A549 (cell line): ENCODE measurements around the gene ESR2. TPM values are rescaled to one million over a fixed set of nuclear protein-coding genes. Genes with fewer than 3 reads are reported as not detected.

Experiments
- ATAC-seq, 2 experiments: fragments of 200-7000 bp in 1 of 2; fragments of >200 bp in 1 of 2; cut with Nextera tagmentation in 1 of 2; cut with Tn5 transposase in 1 of 2; 3 replicates each; pipeline versions ENCODE4 v1.8.0 to v1.9.1; 2018 to 2020; ENCODE audit warnings: mild to moderate bottlenecking in 1 of 2, moderate library complexity in 1 of 2
- CTCF ChIA-PET: fragments of 300-600 bp; sonication (Branson Sonifier 250); formaldehyde crosslinking; extraction: SDS; loops from one replicate; lab custom pipeline; 2021; ENCODE audit warnings: antibody characterized with exemption, inconsistent platforms; lab: Yijun Ruan, JAX
- POLR2A ChIA-PET: fragments of 350-600 bp; formaldehyde crosslinking; extraction: SDS; loops from one replicate; lab custom pipeline; 2021; ENCODE audit warnings: antibody characterized with exemption, inconsistent platforms; lab: Yijun Ruan, JAX
- DNase-seq, 2 experiments: peaks; one replicate each; pipeline versions ENCODE4 v3.0.0 to v3.0.0-alpha.2; 2011 to 2016; ENCODE audit warnings: low read depth in 1 of 2, low spot score in 1 of 2
- FAIRE-seq: peaks from 2 replicates; lab custom pipeline; 2011; peaks lifted over from hg19 to GRCh38; lab: Jason Lieb, UNC
- H3K27ac ChIP-seq, 2 experiments: fragments of >200 bp; sonication (Bioruptor Twin); formaldehyde crosslinking; 3 replicates each; pipeline ENCODE4 v1.5.1; 2016 to 2017
- H3K4me1 ChIP-seq: fragments of >200 bp; sonication (Bioruptor Twin); formaldehyde crosslinking; 3 replicates; pipeline ENCODE4 v1.6.1; 2016
- H3K4me2 ChIP-seq: fragments of >200 bp; sonication (Bioruptor Twin); formaldehyde crosslinking; 3 replicates; pipeline ENCODE4 v1.6.1; 2016
- H3K4me3 ChIP-seq: fragments of >200 bp; sonication (Bioruptor Twin); formaldehyde crosslinking; 3 replicates; pipeline ENCODE4 v1.5.1; 2016
- H3K9me3 ChIP-seq: fragments of >200 bp; sonication (Bioruptor Twin); formaldehyde crosslinking; 3 replicates; pipeline ENCODE4 v1.6.1; 2016
- CBX2 ChIP-seq: fragments of 200-600 bp; sonication (generic); IDR thresholded peaks from 2 replicates; pipeline ENCODE4 v1.6.1; 2016; ENCODE audit warnings: low read depth, mild to moderate bottlenecking, borderline replicate concordance
- CBX8 ChIP-seq: fragments of 200-600 bp; sonication (generic); IDR thresholded peaks from 2 replicates; pipeline ENCODE4 v1.6.1; 2016
- CHD2 ChIP-seq: fragments of 150-350 bp; IDR thresholded peaks from 2 replicates; pipeline ENCODE4 v1.6.1; 2014; ENCODE audit warnings: low read length; ENCODE audit not compliant: partially characterized antibody
- CHD4 ChIP-seq: fragments of 200-600 bp; sonication (generic); IDR thresholded peaks from 2 replicates; pipeline ENCODE4 v1.6.1; 2016; ENCODE audit warnings: antibody characterized with exemption, mild to moderate bottlenecking, borderline replicate concordance
- EHMT2 ChIP-seq: fragments of 200-600 bp; sonication (generic); IDR thresholded peaks from 2 replicates; pipeline ENCODE4 v1.6.1; 2016; ENCODE audit warnings: antibody characterized with exemption, low read depth, mild to moderate bottlenecking, moderate library complexity
- EP300 ChIP-seq, 2 experiments: fragments of >200 bp; sonication (Bioruptor Twin); formaldehyde crosslinking; IDR thresholded peaks; 2 replicates in 1 of 2; 3 replicates in 1 of 2; pipeline ENCODE4 v1.6.1; 2016 to 2017
- GATA3 ChIP-seq: IDR thresholded peaks from 2 replicates; pipeline ENCODE4 v1.6.1; 2012; ENCODE audit warnings: borderline replicate concordance
- HEYL ChIP-seq: fragments of 250-450 bp; sonication (Bioruptor Pico); IDR thresholded peaks from 2 replicates; pipeline ENCODE4 v1.8.0; 2021; ENCODE audit warnings: mild to moderate bottlenecking, moderate library complexity
- HOXA7 ChIP-seq: fragments of 250-450 bp; sonication (Bioruptor Pico); IDR thresholded peaks from 2 replicates; pipeline ENCODE4 v1.5.0; 2020; ENCODE audit warnings: mild to moderate bottlenecking, moderate library complexity
- HOXB13 ChIP-seq: fragments of 250-450 bp; sonication (Bioruptor Pico); IDR thresholded peaks from 2 replicates; pipeline ENCODE4 v1.5.0; 2020; ENCODE audit warnings: low read depth, mild to moderate bottlenecking, moderate library complexity
- JUN ChIP-seq, 2 experiments: fragments of >200 bp; sonication (Bioruptor Twin); formaldehyde crosslinking; IDR thresholded peaks; 2 replicates in 1 of 2; 3 replicates in 1 of 2; pipeline ENCODE4 v1.6.1; 2016 to 2017
- JUNB ChIP-seq: fragments of >200 bp; sonication (Bioruptor Twin); formaldehyde crosslinking; IDR thresholded peaks from 2 replicates; pipeline ENCODE4 v1.6.1; 2016
- KDM5A ChIP-seq: fragments of 200-600 bp; sonication (generic); IDR thresholded peaks from 2 replicates; pipeline ENCODE4 v1.6.1; 2016; ENCODE audit warnings: antibody characterized with exemption, mild to moderate bottlenecking
- MAFK ChIP-seq: fragments of 450-650 bp; IDR thresholded peaks from 2 replicates; pipeline ENCODE4 v1.6.1; 2014; ENCODE audit not compliant: partially characterized antibody
- MAZ ChIP-seq: fragments of 150-350 bp; IDR thresholded peaks from 2 replicates; pipeline ENCODE4 v1.6.1; 2014; ENCODE audit warnings: antibody characterized with exemption, low read depth, low read length, borderline replicate concordance
- NR3C1 ChIP-seq: fragments of >200 bp; sonication (Bioruptor Twin); formaldehyde crosslinking; IDR thresholded peaks from 3 replicates; pipeline ENCODE4 v1.6.1; 2017
- POLR2AphosphoS2 ChIP-seq: conservative IDR thresholded peaks from 2 replicates; pipeline ENCODE4 v1.6.1; 2012; ENCODE audit warnings: low read length, improper control_type of control experiment, inconsistent platforms
- RFX5 ChIP-seq: fragments of 450-650 bp; IDR thresholded peaks from 2 replicates; pipeline ENCODE4 v1.7.1; 2014; ENCODE audit warnings: antibody characterized with exemption, mild to moderate bottlenecking, moderate library complexity
- RNF2 ChIP-seq: fragments of 200-600 bp; sonication (generic); IDR thresholded peaks from 2 replicates; pipeline ENCODE4 v1.6.1; 2016; ENCODE audit warnings: low read depth, mild to moderate bottlenecking, antibody characterized with exemption, moderate library complexity, borderline replicate concordance
- SMC3 ChIP-seq: fragments of >200 bp; sonication (Bioruptor Twin); formaldehyde crosslinking; IDR thresholded peaks from 3 replicates; pipeline ENCODE4 v1.6.1; 2018; ENCODE audit warnings: inconsistent platforms
- SREBF2 ChIP-seq: fragments of 450-650 bp; IDR thresholded peaks from 2 replicates; pipeline ENCODE4 v1.6.1; 2014; ENCODE audit warnings: mild to moderate bottlenecking, moderate library complexity
- TP53 ChIP-seq: fragments of 250-450 bp; sonication (Bioruptor Pico); IDR thresholded peaks from 2 replicates; pipeline ENCODE4 v1.5.0; 2021; ENCODE audit warnings: mild to moderate bottlenecking, moderate library complexity
- ZC3H11A ChIP-seq: fragments of 450-650 bp; IDR thresholded peaks from 2 replicates; pipeline ENCODE4 v1.6.1; 2014; ENCODE audit warnings: antibody characterized with exemption, mild to moderate bottlenecking
- ZNF302 ChIP-seq: fragments of 250-450 bp; sonication (Bioruptor Pico); IDR thresholded peaks from 2 replicates; pipeline ENCODE4 v1.9.0; 2021; ENCODE audit warnings: inconsistent platforms, mild to moderate bottlenecking, moderate library complexity
- ZSCAN20 ChIP-seq: fragments of 250-450 bp; sonication (Bioruptor Pico); IDR thresholded peaks from 2 replicates; pipeline ENCODE4 v1.8.0; 2022; ENCODE audit warnings: mild to moderate bottlenecking, moderate library complexity
- WGBS: methylation state at CpG from one replicate; pipeline ENCODE4 v1.1.6; 2017; ENCODE audit errors: missing lambda C conversion rate; 5-methylcytosine and 5-hydroxymethylcytosine counted together
- polyA plus RNA-seq, 4 experiments: library from polyadenylated mRNA; depleted of rRNA in 3 of 4; stranded (reverse); fragments of >200 nt; fragmentation: RNase III in 1 of 4; extraction: RNeasy Plus Mini Kit Qiagen cat#74134 plus additional on column Dnase treatment in 1 of 4; gene quantifications; 2 replicates in 3 of 4; 3 replicates in 1 of 4; pipeline ENCODE4 v1.2.3, GENCODE V29; 2011 to 2017
- TF ChIP-seq, protein P1 (sequence below): fragments of >200 bp; sonication (Bioruptor Twin); formaldehyde crosslinking; IDR thresholded peaks from 2 replicates; pipeline ENCODE4 v1.6.1; 2016
- TF ChIP-seq, protein P2 (sequence below): fragments of 250-450 bp; sonication (Bioruptor Pico); IDR thresholded peaks from 2 replicates; pipeline ENCODE4 v1.5.0; 2021; ENCODE audit warnings: mild to moderate bottlenecking, moderate library complexity, borderline replicate concordance
- TF ChIP-seq, protein P3 (sequence below): IDR thresholded peaks from 2 replicates; pipeline ENCODE4 v1.6.1; 2012

ESR2 gene
- polyA plus RNA-seq, 2 of the 4 experiments (the other 2 are of a cell fraction), result 0.05 to 0.06 TPM

DNA sequence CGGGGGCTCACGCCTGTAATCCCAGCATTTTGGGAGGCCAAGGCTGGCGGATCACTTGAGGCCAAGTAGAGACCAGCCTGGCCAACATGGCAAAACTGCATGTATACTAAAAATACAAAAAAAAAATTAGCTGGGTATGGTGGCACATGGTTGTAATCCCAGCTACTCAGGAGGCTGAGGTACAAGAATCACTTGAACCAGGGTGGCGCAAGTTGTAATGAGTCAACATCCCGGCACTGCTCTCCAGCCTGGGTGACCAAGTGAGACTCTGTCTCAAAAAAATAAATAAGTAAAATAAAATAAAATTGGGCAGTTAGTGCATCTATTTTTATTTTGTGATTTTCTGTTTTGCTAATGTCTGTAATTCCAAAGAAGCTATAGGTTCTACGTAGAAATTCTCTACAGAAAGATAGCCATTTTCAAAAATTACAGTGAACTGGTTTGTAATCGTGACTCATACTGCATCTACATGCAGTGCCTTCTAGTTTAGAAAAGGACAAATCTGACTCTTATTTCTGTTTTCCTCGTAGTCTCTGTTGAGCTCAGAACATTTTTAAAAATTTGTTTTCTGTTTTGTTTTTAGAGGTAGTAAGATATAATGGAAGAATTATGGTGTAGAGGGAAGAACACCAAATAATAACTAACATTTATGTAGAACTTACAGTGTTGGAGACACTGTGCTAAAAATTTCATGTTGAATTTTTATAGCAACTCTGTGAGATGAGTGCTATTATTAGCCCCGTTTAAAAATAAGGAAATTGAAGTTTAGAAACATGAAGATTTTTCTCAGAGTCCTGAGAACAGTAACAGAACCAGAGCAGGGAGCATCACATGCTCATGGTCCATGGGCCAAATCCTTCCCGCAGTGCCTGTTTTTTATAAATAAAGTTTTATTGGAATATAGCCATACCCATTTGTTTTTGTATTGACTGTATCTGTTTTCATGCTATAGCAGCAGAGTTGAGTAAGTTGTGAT, 240.2 kb downstream of the ESR2 start:
- no peak for FAIRE-seq

DNA sequence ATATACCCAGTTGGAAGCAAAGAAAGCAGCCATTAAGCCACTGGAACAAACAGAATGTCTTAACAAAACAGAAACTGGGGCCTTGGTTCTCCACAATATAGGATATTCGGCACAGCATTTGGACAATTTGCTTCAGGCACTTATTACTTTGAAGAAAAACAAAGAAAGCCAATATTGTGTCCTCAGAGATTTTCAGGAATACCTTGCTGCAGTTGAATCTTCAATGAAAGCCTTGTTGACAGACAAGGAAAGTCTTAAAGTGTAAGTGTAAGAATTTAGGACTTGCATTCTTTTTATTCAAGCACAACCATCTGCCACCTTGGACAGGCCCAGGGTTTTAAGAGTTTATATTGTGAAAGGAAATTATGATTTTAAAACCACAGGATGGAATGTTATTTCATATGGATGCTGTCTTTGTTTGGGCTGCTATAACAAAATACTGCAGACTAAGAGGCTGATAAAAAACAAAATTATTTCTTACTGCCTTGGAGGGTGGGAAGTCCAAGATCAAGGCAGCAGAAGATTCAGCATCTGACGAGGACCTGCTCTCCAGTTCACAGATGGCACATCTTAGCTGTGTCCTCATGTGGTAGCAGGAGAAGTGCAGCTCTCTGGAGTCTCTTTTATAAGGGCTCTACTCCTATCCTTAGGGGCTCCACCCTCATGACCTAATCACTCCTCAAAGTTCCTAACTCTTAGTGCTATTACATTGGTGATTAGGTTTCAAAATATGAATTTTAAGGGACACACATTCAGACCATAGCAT, 244.4 kb downstream of the ESR2 start:
- WGBS, result 89% methylated on average over 2 of the region's 2 CpGs
- POLR2A ChIA-PET, result no interaction called here
- no peak overlapping the region for H3K4me3 ChIP-seq
- CTCF ChIA-PET, result interaction anchor here (0.5 kb wide), 1 partner anchor 169 kb away, joined by 3 read pairs; no protein-coding TSS in a partner anchor
- no peaks in the 10 kb centered on the region for H3K4me1 ChIP-seq
- no peak overlapping the region for H3K4me2 ChIP-seq
- no peak for DNase-seq
- no peak for FAIRE-seq
- H3K27ac ChIP-seq, result no peak overlapping the region
- TF ChIP-seq, protein P1, sequence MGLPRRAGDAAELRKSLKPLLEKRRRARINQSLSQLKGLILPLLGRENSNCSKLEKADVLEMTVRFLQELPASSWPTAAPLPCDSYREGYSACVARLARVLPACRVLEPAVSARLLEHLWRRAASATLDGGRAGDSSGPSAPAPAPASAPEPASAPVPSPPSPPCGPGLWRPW, result no peak
- TF ChIP-seq EHMT2 (no peak), CBX8 (no peak), HOXA7 (CRISPR knock-in tag) (no peak), POLR2AphosphoS2 (no peak), MAZ (no peak), HOXB13 (CRISPR knock-in tag) (no peak), JUNB (no peak), ZNF302 (CRISPR knock-in tag) (no peak), MAFK (no peak), ZSCAN20 (CRISPR knock-in tag) (no peak), RFX5 (no peak)
- ATAC-seq, result no peak
- H3K9me3 ChIP-seq, result no peaks in the 10 kb centered on the region

More for the DNA sequence above, 240.2 kb downstream of the ESR2 start:
- WGBS, result 67% methylated on average over 10 of the region's 10 CpGs
- H3K4me2 ChIP-seq, result no peak overlapping the region
- TF ChIP-seq GATA3 (no peak), KDM5A (no peak), NR3C1 (no peak), CHD2 (no peak), CBX8 (no peak), RNF2 (no peak), CHD4 (no peak), EP300 (IDR thresholded peaks at IDR 0.05) (no peak), ZC3H11A (no peak), TP53 (CRISPR knock-in tag) (no peak), JUN (IDR thresholded peaks at IDR 0.05) (no peak), SMC3 (no peak), SREBF2 (no peak), HOXB13 (CRISPR knock-in tag) (no peak), HEYL (CRISPR knock-in tag) (no peak), CBX2 (no peak)
- TF ChIP-seq, protein P2, sequence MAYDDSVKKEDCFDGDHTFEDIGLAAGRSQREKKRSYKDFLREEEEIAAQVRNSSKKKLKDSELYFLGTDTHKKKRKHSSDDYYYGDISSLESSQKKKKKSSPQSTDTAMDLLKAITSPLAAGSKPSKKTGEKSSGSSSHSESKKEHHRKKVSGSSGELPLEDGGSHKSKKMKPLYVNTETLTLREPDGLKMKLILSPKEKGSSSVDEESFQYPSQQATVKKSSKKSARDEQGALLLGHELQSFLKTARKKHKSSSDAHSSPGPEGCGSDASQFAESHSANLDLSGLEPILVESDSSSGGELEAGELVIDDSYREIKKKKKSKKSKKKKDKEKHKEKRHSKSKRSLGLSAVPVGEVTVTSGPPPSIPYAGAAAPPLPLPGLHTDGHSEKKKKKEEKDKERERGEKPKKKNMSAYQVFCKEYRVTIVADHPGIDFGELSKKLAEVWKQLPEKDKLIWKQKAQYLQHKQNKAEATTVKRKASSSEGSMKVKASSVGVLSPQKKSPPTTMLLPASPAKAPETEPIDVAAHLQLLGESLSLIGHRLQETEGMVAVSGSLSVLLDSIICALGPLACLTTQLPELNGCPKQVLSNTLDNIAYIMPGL (CRISPR knock-in tag), result no peak
- TF ChIP-seq, protein P1, result no peak
- TF ChIP-seq, protein P3, sequence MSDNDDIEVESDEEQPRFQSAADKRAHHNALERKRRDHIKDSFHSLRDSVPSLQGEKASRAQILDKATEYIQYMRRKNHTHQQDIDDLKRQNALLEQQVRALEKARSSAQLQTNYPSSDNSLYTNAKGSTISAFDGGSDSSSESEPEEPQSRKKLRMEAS, result no peak
- ATAC-seq, result no peak
- H3K9me3 ChIP-seq, result no peaks in the 10 kb centered on the region
- no peak overlapping the region for H3K27ac ChIP-seq
- H3K4me1 ChIP-seq, result no peaks in the 10 kb centered on the region
- CTCF ChIA-PET, result interaction anchor here (1.2 kb wide), 1 partner anchor 249 kb away, joined by 6 read pairs; no protein-coding TSS in a partner anchor
- POLR2A ChIA-PET, result no interaction called here
- DNase-seq, result no peak
- no peak overlapping the region for H3K4me3 ChIP-seq
